Ramos (cell line): Measurements from ENCODE around the gene CCDC106.

ENCODE experiments used
- in situ Hi-C: fragments of 300-500 bp; cut with MboI; formaldehyde crosslinking; loops from one replicate; pipeline ENCODE4 v1.14.3; 2022; ENCODE audit warnings: low sequenced_read_pairs; ENCODE audit not compliant: unreplicated experiment

The CCDC106 gene

DNA sequence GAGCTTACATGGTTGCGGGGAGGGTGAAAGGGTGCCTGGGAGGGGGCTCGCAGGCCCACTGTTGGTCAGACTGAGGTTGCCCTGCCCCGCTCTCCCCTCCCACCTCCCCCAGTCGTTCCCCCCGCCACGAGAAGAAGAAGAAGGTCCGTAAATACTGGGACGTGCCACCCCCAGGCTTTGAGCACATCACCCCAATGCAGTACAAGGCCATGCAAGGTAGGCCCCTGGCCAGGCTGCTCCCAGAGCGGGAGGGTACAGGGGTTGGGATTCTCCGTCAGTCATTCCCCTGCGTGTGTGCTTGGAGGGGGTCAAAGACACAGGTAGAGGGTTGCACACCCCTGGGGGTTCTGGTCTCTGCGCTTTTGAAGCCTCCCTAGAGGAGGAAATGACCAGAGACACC lies 12.4 kb downstream of the CCDC106 start:
- in situ Hi-C loops: loop anchor here (25.0 kb wide), 1 partner anchor 1473 kb away; the partner anchor contains the start of genes MBOAT7 and TSEN34

DNA sequence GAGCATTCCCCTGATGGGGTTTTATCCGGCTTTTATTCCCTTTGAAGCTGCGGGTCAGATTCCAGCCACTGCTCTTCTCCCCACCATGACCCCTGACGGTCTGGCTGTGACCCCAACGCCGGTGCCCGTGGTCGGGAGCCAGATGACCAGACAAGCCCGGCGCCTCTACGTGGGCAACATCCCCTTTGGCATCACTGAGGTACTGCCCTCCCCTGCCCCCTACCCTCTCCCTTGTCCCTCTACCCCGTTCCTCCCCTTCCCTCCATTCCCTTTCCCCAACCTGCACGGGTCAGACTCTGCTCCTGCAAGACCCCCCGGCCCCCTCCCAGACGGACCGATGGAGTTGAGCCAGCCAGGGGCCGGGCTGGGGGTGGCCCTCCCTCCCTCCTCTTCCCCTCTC lies 13.0 kb downstream of the CCDC106 start:
- in situ Hi-C loops: loop anchor here (25.0 kb wide), 1 partner anchor 1474 kb away; the partner anchor contains the start of genes MBOAT7 and TSEN34

DNA sequence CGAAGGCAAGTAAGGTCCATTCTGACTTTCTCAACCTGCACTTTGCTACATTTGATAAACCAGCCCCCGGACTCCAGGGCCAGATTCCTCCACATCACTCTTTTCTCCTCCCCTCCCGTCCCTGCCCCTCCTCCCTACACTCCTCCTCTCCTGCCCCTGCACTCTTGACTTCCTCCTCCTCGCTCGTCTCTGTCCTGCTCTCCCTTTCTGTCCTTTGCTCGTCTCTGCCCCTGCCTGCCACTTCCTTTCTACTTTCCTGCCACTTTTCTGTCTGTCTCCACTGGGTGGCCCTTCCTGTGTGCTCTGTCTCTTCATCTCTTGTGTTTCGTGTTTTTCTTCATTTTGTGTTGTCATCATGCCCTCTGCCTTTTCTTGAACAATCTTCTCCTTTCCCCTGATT lies 13.8 kb downstream of the CCDC106 start:
- in situ Hi-C loops: loop anchor here (25.0 kb wide), 1 partner anchor 1475 kb away; the partner anchor contains the start of genes MBOAT7 and TSEN34

DNA sequence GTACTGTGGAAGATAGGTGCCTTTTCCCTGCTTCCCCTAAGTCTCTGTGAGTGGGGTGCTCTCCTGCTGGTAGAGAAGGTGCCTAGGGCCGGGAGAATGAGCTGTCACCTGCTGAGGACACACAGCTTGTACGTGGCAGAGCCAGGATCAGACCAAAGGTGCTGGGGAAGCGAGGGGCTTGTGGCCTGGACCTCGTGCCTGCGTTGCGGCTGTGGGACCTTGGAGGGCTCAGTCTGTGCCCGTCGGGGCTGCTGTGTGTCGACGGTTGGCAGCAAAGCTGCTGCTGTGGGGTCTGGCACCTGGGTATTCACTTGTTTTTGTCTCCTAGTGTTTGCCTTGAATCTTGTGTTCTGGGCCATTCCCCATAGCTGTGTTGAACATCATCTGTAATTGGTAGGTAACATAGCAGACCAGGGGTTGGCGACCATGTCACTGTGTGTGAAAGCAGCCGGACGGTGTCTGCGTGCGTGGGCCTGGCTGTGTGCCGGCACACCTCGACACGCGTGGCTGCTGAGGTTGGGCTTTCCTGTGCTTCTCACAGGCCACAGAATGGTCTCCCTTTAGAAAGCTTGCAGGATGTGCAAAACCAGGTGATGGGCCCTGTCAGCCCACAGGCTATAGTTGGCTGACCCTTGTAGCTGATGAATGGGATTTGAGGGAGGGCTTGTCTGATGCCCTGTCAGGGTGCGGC lies 16.0 kb downstream of the CCDC106 start:
- in situ Hi-C loops: loop anchor here (25.0 kb wide), 1 partner anchor 1477 kb away; the partner anchor contains the start of genes MBOAT7 and TSEN34

DNA sequence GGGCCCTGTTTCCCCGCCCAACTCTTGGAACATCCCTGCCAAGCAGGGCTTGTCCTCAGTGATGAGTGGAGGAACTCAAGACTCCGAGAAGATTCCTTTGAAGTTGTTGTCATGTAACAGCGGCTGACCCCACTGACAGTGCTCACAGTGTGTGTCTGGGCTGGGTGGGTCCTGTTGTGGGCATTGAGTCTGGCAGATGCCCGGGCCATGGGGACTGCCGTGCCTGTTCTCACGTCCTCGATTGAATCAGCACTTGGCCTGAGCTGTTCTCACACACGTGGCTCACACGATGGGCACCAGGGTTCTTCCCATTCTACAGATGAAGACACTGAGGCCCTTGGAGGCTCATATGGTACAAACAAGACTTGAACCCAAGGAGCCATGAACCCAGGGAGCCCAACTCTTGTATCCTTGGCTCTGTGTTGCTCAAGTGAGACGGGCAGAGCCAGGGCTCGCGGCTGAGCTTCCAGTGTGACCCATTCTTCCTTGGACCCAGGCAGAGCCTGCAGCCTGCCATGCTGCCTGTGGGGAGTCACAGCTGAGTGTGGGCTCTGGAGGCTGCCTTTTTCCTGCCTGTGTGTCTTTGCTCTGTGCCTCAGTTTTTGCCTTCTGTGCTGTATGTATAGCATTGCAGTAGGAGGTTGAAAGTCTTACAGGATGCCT lies 18.5 kb downstream of the CCDC106 start:
- in situ Hi-C loops: loop anchor here (25.0 kb wide), 1 partner anchor 1479 kb away; the partner anchor contains the start of genes MBOAT7 and TSEN34

DNA sequence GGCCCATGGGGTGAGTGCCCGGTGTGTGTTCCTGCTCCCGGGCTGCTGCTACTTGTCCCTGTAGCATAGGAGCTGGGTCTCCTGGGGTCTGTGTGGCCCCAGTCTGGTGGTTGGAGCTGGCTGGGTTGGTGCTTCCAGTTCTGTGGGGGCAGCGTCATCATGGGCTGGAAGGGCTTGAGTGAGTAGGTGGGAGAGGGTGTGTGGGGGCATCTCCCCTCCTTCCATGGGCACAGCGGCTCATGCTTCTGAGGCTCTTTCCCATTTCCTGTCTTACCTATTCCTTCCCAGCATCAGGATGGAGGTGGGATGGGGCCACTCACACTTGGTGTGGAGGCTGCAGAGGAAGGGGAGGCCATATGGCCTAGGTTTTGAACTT lies 19.0 kb downstream of the CCDC106 start:
- in situ Hi-C loops: loop anchor here (25.0 kb wide), 1 partner anchor 1480 kb away; the partner anchor contains the start of genes MBOAT7 and TSEN34

DNA sequence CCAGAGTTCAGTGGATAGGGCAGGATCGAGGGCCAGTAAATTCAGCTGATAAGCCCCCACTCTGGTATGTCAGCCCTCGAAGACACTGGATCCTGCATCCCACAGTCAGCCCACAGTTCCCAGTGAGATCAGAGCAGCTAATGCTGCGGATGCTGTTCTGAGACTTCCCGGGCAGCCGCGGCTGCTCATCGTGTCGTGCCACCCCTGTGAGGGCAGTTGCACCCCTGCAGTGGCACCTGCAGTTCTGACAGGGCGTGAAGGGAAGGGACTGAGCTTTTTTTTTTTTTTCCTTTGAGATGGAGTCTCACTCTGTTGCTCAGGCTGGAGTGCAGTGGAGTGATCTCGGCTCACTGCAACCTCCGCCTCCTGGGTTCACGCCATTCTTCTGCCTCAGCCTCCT lies 19.5 kb downstream of the CCDC106 start:
- in situ Hi-C loops: loop anchor here (25.0 kb wide), 1 partner anchor 1480 kb away; the partner anchor contains the start of genes MBOAT7 and TSEN34

DNA sequence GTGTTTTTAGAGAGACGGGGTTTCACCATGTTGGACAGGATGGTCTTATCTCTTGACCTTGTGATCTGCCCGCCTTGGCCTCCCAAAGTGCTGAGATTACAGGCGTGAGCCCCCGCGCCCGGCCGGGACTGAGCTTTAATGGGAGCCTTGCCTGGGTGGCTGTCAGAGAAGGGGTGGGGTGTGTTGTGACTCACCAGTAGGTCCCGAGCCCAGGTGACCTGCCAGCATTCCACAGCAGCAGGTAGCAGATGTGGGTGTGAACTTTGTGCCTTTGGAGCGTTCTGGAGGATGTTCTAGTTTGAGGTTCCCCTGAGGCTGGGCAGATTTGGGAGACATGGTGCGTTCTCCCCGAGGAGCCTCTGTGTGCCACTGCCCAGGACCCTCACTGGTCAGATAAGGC lies 19.9 kb downstream of the CCDC106 start:
- in situ Hi-C loops: loop anchor here (25.0 kb wide), 1 partner anchor 1481 kb away; the partner anchor contains the start of genes MBOAT7 and TSEN34

DNA sequence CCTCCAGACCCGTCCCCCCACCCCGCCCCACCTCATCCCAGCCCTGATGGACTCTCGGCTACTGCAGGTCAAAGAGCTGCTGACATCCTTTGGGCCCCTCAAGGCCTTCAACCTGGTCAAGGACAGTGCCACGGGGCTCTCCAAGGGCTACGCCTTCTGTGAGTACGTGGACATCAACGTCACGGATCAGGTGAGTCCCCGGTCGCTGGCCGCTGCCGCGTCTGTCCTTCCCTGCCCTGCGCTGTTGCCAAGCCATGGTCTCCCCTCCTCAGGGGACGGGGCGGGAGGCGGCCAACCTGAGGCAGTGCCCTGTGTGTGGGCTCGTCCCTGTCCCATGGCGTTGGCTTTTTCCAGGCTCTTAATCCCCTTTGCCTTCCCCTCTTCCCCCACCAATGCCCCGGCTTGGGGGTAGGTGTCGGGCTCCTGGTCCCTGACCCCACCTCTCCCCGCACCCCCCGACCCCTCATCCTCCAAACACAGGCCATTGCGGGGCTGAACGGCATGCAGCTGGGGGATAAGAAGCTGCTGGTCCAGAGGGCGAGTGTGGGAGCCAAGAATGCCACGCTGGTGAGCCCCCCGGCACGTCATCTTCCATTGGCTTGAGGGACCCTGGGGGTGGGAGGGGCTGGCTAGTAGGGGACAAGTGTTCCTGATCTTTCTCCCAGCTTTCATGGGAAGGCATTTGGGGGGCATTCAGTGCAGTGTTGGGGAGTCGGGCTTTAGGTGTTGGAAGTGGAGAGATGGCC lies 20.8 kb downstream of the CCDC106 start:
- in situ Hi-C loops: loop anchor here (25.0 kb wide), 1 partner anchor 1481 kb away; the partner anchor contains the start of genes MBOAT7 and TSEN34

DNA sequence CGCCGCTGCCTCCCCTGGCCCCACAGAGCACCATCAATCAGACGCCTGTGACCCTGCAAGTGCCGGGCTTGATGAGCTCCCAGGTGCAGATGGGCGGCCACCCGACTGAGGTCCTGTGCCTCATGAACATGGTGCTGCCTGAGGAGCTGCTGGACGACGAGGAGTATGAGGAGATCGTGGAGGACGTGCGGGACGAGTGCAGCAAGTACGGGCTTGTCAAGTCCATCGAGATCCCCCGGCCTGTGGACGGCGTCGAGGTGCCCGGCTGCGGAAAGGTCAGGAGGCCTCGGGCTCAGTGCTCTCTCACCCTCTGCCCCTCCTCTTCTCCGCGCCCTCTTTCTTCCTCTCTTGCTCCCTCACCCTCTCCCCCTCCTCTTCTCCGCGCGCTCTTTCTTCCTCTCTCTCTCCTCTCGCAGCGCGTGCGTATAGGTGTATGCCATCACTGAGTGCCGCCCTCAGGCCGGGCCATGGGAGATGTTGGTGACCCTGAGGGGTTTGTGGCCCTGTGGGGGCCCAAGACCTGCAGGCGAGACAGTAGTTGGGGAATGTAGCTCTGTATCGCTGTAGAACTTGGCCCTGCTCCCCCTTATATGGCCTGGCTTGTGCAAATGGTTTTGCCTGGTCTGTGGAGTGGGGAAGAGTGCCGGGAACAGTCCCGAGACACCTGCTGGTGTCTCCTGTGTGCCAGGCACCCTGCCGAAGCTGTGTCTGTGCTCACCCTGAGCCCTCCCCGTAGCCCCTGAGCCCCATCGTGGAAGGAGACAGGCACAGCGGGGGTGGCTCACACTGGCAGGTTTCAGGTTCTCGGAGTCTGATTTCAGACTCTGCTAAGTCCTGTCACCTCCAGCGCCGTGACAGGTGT lies 21.6 kb downstream of the CCDC106 start:
- in situ Hi-C loops: loop anchor here (25.0 kb wide), 1 partner anchor 1482 kb away; the partner anchor contains the start of genes MBOAT7 and TSEN34

DNA sequence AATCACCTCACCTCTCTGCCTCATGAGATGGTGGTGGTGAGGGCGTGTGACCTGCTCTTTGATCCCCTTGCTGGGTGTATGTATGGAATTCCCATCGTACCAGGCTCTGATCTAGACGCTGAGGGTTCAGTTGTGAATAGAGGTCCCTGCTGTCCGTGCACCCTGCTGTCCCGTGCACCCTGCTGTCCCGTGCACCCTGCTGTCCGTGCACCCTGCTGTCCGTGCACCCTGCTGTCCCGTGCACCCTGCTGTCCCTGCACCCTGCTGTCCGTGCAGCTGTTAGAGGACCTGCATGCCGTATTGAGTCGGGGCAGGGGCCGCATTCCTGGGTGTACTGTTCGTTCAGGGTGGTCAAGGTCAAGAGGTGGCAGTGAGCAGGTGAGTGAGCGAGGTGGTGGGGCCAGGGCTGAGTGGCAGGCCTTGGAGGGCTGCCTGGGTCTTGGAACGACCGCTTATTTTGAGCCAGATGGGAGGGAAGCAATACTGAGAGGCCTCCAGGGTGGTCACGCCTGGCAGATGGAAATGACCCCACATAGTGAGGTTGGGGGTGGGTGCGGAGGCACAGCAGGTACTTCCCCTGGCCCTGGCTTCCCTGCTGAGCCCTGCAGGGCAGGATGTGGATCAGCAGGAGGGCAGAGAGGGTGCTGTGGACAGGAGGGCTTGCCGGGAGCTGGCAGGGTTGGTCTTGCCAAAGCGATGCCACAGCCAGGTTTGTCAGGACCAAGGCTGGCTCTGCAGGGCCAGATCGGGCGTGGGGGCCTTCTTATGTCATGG lies 22.5 kb downstream of the CCDC106 start:
- in situ Hi-C loops: loop anchor here (25.0 kb wide), 1 partner anchor 1483 kb away; the partner anchor contains the start of genes MBOAT7 and TSEN34

DNA sequence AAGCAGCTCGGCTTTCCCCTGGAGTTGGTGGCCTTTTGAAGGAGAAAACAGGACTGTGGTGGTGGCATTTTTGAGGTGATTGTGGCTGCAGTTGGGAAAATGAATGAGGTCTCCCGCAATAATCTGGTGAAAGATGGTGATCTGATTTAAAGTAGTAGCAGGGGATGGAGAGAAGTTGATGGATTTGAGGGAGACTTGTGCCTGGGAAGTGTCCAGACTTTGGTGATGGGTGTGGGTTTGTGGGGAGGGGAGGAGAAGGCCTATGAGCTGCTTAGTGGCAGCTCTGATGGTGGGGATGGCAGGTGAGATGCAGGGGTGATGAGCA lies 23.0 kb downstream of the CCDC106 start:
- in situ Hi-C loops: loop anchor here (25.0 kb wide), 1 partner anchor 1484 kb away; the partner anchor contains the start of genes MBOAT7 and TSEN34

DNA sequence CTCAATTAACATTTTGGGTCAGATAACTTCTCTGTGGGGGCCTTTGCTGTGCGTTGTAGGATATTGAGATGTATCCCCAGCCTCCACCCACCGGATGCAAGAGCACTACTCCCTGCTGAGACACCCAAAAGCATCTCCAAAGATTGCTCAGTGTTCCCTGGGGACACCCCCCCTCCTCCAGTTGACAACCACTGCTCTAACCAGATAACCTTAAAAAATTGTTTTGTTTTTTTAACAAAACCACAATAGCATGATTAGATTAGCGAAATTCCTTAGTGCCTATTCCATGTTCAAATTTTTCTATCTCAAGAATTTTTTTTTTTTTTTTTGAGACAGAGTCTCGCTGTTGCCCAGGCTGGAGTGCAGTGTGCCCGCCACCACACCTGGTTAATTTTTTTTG lies 24.4 kb downstream of the CCDC106 start:
- in situ Hi-C loops: loop anchor here (25.0 kb wide), 1 partner anchor 1485 kb away; the partner anchor contains the start of genes MBOAT7 and TSEN34

DNA sequence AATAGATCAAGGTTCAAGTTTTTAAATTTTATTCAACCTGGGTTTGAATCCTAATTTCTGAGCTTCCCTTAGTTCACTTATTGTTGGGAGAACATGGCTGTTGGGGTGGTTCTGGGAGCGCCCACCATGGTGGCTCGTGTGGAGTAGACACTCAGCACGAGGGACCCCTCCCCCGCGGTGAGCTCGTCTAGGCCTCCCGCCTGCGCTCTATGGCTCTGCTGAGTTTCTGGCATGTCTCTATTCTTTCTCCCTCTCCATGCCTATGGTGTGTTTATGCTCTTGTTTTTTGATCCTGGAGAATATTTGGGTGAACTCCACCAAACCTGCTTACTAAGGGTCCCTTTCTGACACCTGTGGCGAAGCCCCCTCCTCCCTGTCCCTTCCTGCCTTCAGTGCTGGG lies 25.5 kb downstream of the CCDC106 start:
- in situ Hi-C loops: loop anchor here (25.0 kb wide), 1 partner anchor 1486 kb away; the partner anchor contains the start of genes MBOAT7 and TSEN34

DNA sequence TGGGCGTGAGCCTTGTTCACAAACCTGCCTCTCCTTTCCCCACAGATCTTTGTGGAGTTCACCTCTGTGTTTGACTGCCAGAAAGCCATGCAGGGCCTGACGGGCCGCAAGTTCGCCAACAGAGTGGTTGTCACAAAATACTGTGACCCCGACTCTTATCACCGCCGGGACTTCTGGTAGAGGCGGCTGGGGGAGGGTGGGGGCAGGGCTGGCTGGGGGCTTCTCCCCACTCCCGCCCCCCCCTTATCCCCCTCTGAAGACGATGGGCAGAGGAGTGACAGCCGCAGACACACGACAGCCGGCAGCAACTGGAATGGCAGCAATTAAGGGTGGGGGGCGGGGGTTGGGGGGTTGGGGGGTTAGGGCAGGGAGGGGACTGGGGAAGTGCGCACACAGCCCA lies 25.9 kb downstream of the CCDC106 start:
- in situ Hi-C loops: loop anchor here (25.0 kb wide), 1 partner anchor 1487 kb away; the partner anchor contains the start of genes MBOAT7 and TSEN34

DNA sequence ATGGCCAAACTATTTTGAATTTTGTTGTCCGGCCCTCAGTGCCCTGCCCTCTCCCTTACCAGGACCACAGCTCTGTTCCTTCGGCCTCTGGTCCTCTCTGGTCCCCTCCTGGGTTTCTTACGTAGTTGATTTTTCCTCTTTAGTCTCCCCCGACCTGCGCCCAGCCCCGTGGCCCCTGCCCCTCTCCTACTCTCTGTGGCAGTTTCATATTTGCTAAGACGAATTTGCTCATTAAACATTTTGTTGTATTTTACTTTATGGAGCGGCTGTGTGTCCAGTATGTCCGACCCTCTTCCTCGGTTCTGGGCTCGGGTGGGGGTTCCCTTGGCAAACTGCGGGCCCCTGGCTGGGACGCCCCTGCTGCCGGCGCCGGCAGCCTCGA lies 26.4 kb downstream of the CCDC106 start:
- in situ Hi-C loops: loop anchor here (25.0 kb wide), 1 partner anchor 1487 kb away; the partner anchor contains the start of genes MBOAT7 and TSEN34

DNA sequence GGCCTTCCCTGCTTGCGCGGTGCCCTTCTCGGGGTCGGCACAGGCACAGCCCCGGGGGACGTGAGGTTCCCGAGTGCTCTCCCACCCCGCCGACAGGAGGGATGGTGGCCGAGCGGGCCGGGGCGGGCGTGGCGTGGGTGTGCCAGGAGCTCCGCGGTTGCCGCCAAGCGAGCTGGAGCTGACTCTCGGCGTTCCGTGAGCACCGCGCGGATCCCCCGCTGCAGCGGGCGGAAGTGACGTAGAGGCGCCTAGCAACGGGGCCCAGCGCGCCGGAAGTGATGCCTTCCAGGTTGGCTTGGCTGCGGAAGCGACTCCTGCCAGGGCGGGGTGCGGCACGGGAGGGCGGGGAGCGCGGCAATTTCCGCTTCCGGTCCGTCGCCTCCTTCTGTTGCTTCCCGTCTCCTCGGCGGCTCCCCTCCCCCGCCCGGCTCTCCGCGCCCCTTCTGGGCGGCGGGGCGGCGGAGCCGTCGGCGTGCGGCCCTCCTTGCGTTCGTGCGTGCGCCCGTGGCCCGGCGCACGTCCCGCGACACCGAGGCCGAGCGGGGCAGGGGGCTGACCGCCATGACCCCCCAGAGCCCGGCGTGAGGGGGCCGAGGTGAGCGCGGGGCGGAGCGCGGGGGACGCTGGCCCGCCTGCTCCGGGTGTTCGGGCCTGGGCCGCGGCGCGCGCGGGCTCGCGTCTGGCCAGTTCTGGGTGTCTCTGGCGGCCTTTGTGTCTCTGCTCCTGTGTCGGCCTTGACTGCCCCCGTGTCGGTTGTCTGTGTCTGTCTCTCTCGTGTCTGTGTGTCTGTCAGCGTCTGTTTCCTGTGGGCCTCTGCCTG lies 27.0 kb downstream of the CCDC106 start, which contains the start of gene EPN1:
TSS of gene EPN1 (plus strand) at position 386 of the 820 bp plus-strand sequence. CDS start 3,402 bp downstream, outside the sequence.
- in situ Hi-C loops: loop anchor here (25.0 kb wide), 1 partner anchor 1488 kb away; the partner anchor contains the start of genes MBOAT7 and TSEN34
